ENCODE measurements around the gene CDH19.

DNA sequence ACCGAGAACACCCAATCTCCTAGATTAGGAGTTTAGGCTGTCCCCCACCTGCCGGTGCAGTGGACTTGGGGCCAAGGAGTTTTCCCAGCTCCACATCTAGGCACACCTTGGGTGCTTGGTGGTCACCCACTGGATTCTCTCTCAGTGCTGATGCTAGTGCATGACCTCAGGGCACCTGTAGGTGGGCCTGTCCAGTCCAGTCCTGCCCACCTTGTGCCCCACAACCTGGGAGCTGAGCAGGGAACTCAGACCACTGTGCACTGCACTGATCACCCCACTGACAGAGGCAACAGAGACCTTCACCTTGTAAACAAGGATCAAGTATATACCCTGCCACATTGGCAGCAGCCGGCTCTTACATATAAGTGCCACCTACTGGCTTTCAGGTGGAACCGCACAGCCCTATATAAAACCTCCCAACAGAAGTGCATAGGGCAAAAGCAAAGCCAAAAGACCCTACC is 12.7 kb upstream of the CDH19 start:
- TF ChIP-seq, protein P1, sequence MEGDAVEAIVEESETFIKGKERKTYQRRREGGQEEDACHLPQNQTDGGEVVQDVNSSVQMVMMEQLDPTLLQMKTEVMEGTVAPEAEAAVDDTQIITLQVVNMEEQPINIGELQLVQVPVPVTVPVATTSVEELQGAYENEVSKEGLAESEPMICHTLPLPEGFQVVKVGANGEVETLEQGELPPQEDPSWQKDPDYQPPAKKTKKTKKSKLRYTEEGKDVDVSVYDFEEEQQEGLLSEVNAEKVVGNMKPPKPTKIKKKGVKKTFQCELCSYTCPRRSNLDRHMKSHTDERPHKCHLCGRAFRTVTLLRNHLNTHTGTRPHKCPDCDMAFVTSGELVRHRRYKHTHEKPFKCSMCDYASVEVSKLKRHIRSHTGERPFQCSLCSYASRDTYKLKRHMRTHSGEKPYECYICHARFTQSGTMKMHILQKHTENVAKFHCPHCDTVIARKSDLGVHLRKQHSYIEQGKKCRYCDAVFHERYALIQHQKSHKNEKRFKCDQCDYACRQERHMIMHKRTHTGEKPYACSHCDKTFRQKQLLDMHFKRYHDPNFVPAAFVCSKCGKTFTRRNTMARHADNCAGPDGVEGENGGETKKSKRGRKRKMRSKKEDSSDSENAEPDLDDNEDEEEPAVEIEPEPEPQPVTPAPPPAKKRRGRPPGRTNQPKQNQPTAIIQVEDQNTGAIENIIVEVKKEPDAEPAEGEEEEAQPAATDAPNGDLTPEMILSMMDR (IDR thresholded peaks at IDR 0.05): no peak
- TF ChIP-seq POLR2AphosphoS5 (IDR thresholded peaks at IDR 0.05) (no peak), POLR2A (IDR thresholded peaks at IDR 0.05) (no peak)
